ENCODE data around the gene HOXB1.

HOXB1 gene

DNA sequence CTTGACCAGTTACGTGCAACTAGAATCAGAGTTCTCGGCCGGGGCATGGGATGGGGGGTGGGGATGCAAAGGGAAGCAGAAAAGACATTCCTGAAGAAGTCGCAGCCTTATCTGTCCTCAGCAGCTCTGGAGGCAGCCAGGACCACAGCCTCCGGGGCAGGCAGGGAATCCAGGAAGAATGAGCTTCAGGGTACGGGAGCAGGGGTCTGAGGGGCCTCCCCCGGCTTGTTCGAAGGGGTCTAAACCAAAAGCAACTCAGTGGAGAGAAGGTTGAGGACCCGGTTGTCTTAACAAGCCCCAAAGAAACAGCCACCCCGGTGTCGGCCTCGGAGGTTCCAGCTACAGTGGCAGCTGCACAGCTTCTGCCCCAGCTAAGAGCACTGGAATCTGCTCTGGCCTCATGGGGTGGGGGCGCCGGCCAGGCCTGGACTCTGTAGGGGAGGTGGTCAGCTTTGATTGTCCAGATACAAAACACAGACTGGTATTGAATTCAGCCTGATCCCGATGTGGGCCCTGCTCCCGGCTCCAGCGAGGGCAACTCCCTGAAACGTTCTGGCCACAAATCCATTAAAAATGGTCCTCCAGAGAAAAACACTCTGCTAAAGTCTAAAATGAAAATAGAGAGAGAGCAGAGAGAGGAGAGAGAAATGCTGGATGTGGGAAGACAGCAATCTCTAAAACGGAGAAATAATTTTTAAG is 39.7 kb upstream of the HOXB1 start:
- FAIRE-seq, result no peak
- DNase-seq (ENCODE audit: insufficient read length, low spot score), result no peak
- TF ChIP-seq, protein P1, sequence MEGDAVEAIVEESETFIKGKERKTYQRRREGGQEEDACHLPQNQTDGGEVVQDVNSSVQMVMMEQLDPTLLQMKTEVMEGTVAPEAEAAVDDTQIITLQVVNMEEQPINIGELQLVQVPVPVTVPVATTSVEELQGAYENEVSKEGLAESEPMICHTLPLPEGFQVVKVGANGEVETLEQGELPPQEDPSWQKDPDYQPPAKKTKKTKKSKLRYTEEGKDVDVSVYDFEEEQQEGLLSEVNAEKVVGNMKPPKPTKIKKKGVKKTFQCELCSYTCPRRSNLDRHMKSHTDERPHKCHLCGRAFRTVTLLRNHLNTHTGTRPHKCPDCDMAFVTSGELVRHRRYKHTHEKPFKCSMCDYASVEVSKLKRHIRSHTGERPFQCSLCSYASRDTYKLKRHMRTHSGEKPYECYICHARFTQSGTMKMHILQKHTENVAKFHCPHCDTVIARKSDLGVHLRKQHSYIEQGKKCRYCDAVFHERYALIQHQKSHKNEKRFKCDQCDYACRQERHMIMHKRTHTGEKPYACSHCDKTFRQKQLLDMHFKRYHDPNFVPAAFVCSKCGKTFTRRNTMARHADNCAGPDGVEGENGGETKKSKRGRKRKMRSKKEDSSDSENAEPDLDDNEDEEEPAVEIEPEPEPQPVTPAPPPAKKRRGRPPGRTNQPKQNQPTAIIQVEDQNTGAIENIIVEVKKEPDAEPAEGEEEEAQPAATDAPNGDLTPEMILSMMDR (IDR thresholded peaks at IDR 0.05; ENCODE audit: insufficient read depth, missing control alignments), result no peak

DNA sequence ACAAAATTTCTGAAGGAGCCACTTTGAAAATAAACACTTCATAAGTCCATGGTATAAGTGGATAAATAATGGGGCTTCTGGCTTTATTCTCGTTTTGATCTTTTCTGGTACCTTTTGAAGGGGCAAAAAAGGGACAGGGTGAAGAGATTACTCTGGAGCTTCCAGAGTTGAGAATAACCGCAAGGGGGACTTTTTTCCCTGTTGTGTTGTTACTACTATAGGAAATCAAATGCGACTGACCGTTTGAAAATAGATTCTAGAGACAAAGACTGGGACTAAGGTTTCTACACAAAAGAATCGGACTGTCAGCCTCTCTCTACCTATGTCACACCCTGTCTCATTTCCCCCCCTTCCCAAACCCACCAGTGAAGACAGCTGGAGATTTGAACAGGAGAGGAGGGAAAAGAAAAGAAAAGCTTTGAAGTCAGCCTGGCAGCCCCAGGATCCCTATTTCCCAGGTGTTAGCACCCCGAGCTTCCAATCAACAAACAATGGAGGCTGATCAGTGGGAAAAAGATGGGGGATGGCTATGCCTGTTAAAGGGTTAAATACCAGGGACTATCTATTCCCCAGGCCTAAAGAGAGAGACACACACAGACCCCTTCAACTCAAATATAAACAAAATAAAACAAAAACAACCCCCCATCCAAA is 39.0 kb upstream of the HOXB1 start:
- FAIRE-seq (no peak), DNase-seq (ENCODE audit: insufficient read length, low spot score) (no peak)
- TF ChIP-seq, protein P1 (IDR thresholded peaks at IDR 0.05; ENCODE audit: insufficient read depth, missing control alignments), result no peak

DNA sequence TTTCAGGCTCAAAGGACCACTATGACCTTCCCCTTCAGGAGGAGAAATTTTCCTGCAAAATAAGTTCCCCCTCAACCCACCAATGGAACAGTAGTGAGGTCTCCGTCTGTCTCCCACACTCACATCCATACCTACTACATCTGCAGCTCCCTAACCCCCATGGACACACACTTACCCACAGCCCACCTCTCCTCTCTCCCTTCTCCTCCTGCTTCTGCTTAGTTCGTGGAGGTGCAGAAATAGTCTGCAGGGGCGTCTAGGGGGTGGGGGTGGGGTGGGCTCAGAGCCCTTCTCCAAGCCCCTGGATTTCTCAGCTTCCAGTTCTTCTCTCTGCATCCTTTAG is 38.4 kb upstream of the HOXB1 start:
- no peak for DNase-seq (ENCODE audit: insufficient read length, low spot score)
- no peak for FAIRE-seq
- TF ChIP-seq, protein P1 (IDR thresholded peaks at IDR 0.05; ENCODE audit: insufficient read depth, missing control alignments), result no peak

DNA sequence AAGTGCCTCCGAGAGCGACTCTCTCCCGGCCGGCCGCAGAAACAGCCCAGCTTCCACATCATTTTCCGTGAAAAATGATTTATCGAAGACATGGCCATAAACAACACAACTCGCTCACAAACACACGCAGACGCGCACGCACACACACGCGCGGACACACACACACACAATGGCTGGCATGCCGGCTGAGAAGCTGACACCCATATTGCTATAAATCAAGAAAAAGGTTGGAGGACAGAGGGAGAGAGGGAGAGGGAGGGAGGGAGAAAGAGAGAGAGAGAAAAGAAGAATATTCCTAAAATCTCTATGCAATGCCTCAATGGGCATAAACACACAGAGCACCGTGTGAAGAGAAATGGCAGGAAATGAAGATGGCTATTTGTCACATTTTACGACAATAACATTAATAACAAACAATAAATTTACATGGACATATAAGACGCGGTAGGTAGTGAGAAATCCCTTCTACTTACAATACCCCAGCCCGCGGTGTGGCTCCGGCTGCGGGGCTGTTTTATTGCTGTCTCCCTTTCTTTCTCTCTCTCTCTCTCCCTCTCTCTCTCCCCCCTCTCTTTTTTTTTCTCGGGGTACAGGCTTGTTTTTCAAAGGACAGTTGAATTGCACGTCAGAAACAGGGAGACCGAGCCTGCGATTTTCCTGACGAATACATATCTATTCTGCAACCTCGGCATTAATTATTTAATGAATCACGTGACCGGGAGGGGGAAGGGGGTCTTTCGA is 37.9 kb upstream of the HOXB1 start:
- no peak for FAIRE-seq
- DNase-seq (ENCODE audit: insufficient read length, low spot score), result no peak
- TF ChIP-seq, protein P1 (IDR thresholded peaks at IDR 0.05; ENCODE audit: insufficient read depth, missing control alignments), result no peak

DNA sequence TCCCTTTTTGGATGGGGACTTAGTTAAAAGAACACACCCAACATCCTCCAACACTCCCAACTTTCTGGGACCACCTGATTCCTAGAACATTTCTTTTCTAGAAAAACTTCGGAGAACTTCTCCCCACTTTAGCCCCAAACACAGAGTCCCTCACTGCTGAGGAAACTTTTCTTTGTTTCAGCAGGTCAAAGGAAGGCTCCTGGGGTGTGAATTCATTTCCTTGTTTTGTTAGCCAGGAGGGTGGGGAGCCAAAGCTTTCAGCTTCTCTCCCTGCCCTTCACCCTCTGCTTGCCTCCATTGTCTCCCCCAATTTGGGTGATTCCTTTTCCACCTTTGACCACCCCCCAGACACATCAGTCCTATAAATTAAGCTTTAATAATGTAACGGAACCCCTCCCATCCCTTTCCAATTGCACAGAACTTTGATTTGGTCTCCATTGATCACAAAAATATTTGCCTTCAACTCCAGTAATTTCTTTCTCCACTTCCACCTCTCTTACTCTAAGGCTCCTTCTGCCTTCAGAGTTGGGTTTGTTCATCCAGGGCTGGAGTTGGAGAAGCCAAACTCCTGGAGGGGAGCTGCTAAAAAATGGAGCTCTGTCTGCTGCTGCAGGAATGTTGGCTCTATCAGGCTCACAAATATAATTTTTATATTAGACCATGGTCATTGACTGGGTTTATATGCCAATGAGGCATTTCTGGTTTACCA is 37.0 kb upstream of the HOXB1 start:
- FAIRE-seq, result no peak
- TF ChIP-seq, protein P1 (IDR thresholded peaks at IDR 0.05; ENCODE audit: insufficient read depth, missing control alignments), result no peak

DNA sequence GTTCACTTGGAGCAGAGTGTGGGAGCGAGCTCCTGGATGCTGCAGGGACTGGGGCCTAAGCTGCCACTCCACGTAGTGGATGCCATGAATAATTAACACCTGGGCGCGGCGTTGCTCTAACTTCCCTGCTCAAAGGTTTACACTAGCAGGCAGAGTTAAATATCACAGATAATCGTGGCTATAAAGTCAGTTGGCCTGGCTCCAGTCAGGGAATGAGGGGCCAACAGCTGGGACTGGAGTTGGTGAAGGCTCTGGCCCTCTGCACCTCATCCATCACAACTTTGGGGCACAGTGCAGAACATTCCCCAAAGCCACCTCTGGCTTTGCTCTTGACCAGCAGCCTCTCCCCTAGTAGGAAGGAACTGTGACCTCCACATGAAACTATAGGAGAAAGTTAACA is 36.4 kb upstream of the HOXB1 start:
- FAIRE-seq, result no peak

More for the DNA sequence above, 37.0 kb upstream of the HOXB1 start:
- DNase-seq (ENCODE audit: insufficient read length, low spot score), result no peak

More for the DNA sequence above, 36.4 kb upstream of the HOXB1 start:
- no peak for DNase-seq (ENCODE audit: insufficient read length, low spot score)
- TF ChIP-seq, protein P1 (IDR thresholded peaks at IDR 0.05; ENCODE audit: insufficient read depth, missing control alignments), result no peak
